ENCODE measurements around the gene ZFYVE1.
"Not testable (repeated sequence)": the region's sequence is repeated elsewhere in the genome, so short reads cannot be mapped to it uniquely, and the experiment has no call there.

ZFYVE1 gene

GRCh38 chr14:72970058-72970630, 56.8 kb downstream of the ZFYVE1 start:
- no peak for TF ChIP-seq CTCF (IDR thresholded peaks at IDR 0.05; ENCODE audit: control insufficient read depth, extremely low read depth, insufficient read depth)
- no peak overlapping the region for H3K4me3 ChIP-seq (ENCODE audit: low read depth, low read length)
- DNase-seq (ENCODE audit: low read depth), result no peak

GRCh38 chr14:72968316-72968715, 58.6 kb downstream of the ZFYVE1 start:
- DNase-seq (ENCODE audit: low read depth), result no peak
- H3K4me3 ChIP-seq (ENCODE audit: low read depth, low read length), result no peak overlapping the region
- no peak for TF ChIP-seq CTCF (IDR thresholded peaks at IDR 0.05; ENCODE audit: control insufficient read depth, extremely low read depth, insufficient read depth)

GRCh38 chr14:72966038-72966437, 60.9 kb downstream of the ZFYVE1 start:
- no peak for DNase-seq (ENCODE audit: low read depth)
- TF ChIP-seq CTCF (IDR thresholded peaks at IDR 0.05; ENCODE audit: control insufficient read depth, extremely low read depth, insufficient read depth), result no peak
- H3K4me3 ChIP-seq (ENCODE audit: low read depth, low read length), result no peak overlapping the region

GRCh38 chr14:72965249-72965648, 61.7 kb downstream of the ZFYVE1 start:
- no peak overlapping the region for H3K4me3 ChIP-seq (ENCODE audit: low read depth, low read length)
- no peak for DNase-seq (ENCODE audit: low read depth)
- no peak for TF ChIP-seq CTCF (IDR thresholded peaks at IDR 0.05; ENCODE audit: control insufficient read depth, extremely low read depth, insufficient read depth)

GRCh38 chr14:72962829-72963312, 64.0 kb downstream of the ZFYVE1 start:
- TF ChIP-seq CTCF (IDR thresholded peaks at IDR 0.05; ENCODE audit: control insufficient read depth, extremely low read depth, insufficient read depth), result no peak
- H3K4me3 ChIP-seq (ENCODE audit: low read depth, low read length), result no peak overlapping the region
- no peak for DNase-seq (ENCODE audit: low read depth)

- DNase-seq (ENCODE audit: low read depth); H3K4me3 ChIP-seq (ENCODE audit: low read depth, low read length): not testable (repeated sequence)
These were observed 64.6 kb downstream of the ZFYVE1 start for GRCh38 chr14:72962336-72962754.

- H3K4me3 ChIP-seq (ENCODE audit: low read depth, low read length), result no peak overlapping the region
- no peak for TF ChIP-seq CTCF (IDR thresholded peaks at IDR 0.05; ENCODE audit: control insufficient read depth, extremely low read depth, insufficient read depth)
- DNase-seq (ENCODE audit: low read depth), result no peak
These were observed 65.1 kb downstream of the ZFYVE1 start for GRCh38 chr14:72961579-72962335.

GRCh38 chr14:72961016-72961415, 65.9 kb downstream of the ZFYVE1 start:
- not testable (repeated sequence) for H3K4me3 ChIP-seq (ENCODE audit: low read depth, low read length); DNase-seq (ENCODE audit: low read depth)
